ENCODE measurements around the gene DCAF12. TPM values are rescaled to one million over a fixed set of nuclear protein-coding genes. Genes with fewer than 3 reads are reported as not detected.

DCAF12 gene
- total and polyA plus RNA-seq, 9 donors, result 17.2 to 65.5 (median 24.8) TPM

- Histone ChIP-seq H3K27ac (no peak overlapping the region), H3K9me3 (no peaks in the 10 kb centered on the region), H3K4me1 (ENCODE audit: insufficient read depth) (no peaks in the 10 kb centered on the region), H3K27me3 (no peaks in the 10 kb centered on the region), H3K36me3 (no peaks in the 10 kb centered on the region), H3K4me3 (no peak overlapping the region)
- intact Hi-C loops (cut with DNase I), result no loop called here
- no peak for TF ChIP-seq EP300 (IDR thresholded peaks at IDR 0.05)
- TF ChIP-seq POLR2A (IDR thresholded peaks at IDR 0.05), result no peak
- TF ChIP-seq, protein P1, sequence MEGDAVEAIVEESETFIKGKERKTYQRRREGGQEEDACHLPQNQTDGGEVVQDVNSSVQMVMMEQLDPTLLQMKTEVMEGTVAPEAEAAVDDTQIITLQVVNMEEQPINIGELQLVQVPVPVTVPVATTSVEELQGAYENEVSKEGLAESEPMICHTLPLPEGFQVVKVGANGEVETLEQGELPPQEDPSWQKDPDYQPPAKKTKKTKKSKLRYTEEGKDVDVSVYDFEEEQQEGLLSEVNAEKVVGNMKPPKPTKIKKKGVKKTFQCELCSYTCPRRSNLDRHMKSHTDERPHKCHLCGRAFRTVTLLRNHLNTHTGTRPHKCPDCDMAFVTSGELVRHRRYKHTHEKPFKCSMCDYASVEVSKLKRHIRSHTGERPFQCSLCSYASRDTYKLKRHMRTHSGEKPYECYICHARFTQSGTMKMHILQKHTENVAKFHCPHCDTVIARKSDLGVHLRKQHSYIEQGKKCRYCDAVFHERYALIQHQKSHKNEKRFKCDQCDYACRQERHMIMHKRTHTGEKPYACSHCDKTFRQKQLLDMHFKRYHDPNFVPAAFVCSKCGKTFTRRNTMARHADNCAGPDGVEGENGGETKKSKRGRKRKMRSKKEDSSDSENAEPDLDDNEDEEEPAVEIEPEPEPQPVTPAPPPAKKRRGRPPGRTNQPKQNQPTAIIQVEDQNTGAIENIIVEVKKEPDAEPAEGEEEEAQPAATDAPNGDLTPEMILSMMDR (IDR thresholded peaks at IDR 0.05), result no peak
- whole genome bisulfite sequencing, 3 donors, result 22 to 46% (median 37%) methylated on average over 4 of the region's 4 CpGs
- no peak for DNase-seq
Observed at GRCh38 chr9:34114436-34114835, 12.1 kb downstream of the DCAF12 start.

DNA sequence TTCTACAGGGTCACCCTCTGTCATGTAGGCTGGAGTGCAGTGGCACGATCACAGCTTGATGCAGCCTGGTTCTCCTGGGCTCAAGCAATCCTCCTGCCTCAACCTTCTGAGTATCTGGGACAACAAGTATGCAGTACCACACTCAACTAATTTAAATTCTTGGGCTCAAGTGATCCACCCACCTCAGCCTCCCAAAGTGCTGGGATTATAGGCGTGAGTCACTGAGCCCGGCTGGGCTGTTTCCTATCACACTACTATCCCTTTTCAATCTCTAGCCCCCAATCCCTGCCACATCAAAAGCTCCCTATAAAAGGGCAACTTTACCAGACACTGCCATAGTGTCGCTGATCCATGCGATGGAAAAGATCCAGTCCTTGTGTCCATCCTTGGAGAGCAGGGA lies 20.4 kb downstream of the DCAF12 start:
- H3K9me3 ChIP-seq, result no peaks in the 10 kb centered on the region
- WGBS, 3 donors, result 97 to 99% (median 97%) methylated on average over 5 of the region's 5 CpGs
- no peaks in the 10 kb centered on the region for H3K4me1 ChIP-seq (ENCODE audit: insufficient read depth)
- intact Hi-C loops (cut with DNase I), result no loop called here
- H3K27ac ChIP-seq, result no peak overlapping the region
- no peak for DNase-seq
- H3K36me3 ChIP-seq, result no peaks in the 10 kb centered on the region
- TF ChIP-seq, protein P1 (IDR thresholded peaks at IDR 0.05), result no peak
- TF ChIP-seq POLR2A (IDR thresholded peaks at IDR 0.05) (no peak), EP300 (IDR thresholded peaks at IDR 0.05) (no peak)
- H3K27me3 ChIP-seq, result no peaks in the 10 kb centered on the region
- no peak overlapping the region for H3K4me3 ChIP-seq

DNA sequence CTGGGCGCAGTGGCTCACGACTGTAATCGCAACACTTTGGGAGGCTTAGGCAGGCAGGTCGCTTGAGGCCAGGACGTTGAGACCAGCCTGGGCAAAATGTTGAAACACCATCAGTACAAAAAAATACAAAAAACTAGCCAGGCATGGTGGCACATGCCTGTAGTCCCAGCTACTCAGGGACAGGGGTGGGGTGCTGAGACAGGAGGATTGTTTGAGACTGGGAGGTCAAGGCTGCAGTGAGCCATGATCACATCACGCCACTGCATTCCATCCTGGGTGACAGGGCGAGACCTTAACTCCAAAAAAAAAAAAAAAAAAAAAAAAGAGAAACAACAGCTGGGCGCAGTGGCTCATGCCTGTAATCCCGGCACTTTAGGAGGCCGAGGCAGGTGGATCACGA lies 23.7 kb downstream of the DCAF12 start:
- 75 to 89% (median 84%) methylated on average over 11 of the region's 11 CpGs for WGBS, 3 donors
- Histone ChIP-seq H3K9me3 (no peaks in the 10 kb centered on the region), H3K27me3 (no peaks in the 10 kb centered on the region), H3K27ac (no peak overlapping the region), H3K4me1 (ENCODE audit: insufficient read depth) (no peaks in the 10 kb centered on the region), H3K36me3 (no peaks in the 10 kb centered on the region), H3K4me3 (no peak overlapping the region)
- DNase-seq, result no peak
- intact Hi-C loops (cut with DNase I), result no loop called here
- TF ChIP-seq POLR2A (IDR thresholded peaks at IDR 0.05) (no peak), EP300 (IDR thresholded peaks at IDR 0.05) (no peak)
- TF ChIP-seq, protein P1 (IDR thresholded peaks at IDR 0.05), result no peak

DNA sequence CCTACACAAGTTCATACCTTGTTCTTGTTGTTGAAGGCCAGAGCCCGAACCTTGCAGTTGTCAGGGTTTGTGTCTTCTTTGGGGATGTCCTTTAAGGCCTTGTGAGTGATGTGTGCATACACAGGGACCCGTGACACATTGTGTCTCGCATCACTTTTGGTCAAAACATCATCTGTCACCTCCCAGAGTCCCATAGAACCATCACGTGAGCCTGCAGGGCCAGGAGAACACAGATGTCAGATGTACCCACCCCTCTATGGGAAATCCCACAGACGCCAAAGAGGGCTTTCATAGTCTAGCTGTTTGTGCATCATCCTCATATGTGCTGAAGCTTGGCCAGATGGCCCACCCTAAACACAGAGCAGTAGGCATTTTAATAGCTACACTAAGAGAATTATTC lies 28.2 kb downstream of the DCAF12 start:
- Histone ChIP-seq H3K27me3 (no peaks in the 10 kb centered on the region), H3K27ac (no peak overlapping the region), H3K9me3 (no peaks in the 10 kb centered on the region), H3K36me3 (no peaks in the 10 kb centered on the region), H3K4me3 (no peak overlapping the region), H3K4me1 (ENCODE audit: insufficient read depth) (no peaks in the 10 kb centered on the region)
- intact Hi-C loops (cut with DNase I), result no loop called here
- no peak for DNase-seq
- TF ChIP-seq, protein P1 (IDR thresholded peaks at IDR 0.05), result no peak
- TF ChIP-seq EP300 (IDR thresholded peaks at IDR 0.05), result no peak
- no peak for TF ChIP-seq POLR2A (IDR thresholded peaks at IDR 0.05)
- WGBS, 3 donors, result 77 to 86% (median 86%) methylated on average over 5 of the region's 5 CpGs

- no peak for DNase-seq
- no peak for TF ChIP-seq EP300 (IDR thresholded peaks at IDR 0.05)
- TF ChIP-seq, protein P1 (IDR thresholded peaks at IDR 0.05), result no peak
- TF ChIP-seq POLR2A (IDR thresholded peaks at IDR 0.05), result no peak
- intact Hi-C loops (cut with DNase I), result no loop called here
- Histone ChIP-seq H3K36me3 (no peaks in the 10 kb centered on the region), H3K9me3 (no peaks in the 10 kb centered on the region), H3K27me3 (no peaks in the 10 kb centered on the region), H3K27ac (no peak overlapping the region), H3K4me1 (ENCODE audit: insufficient read depth) (no peaks in the 10 kb centered on the region), H3K4me3 (no peak overlapping the region)
- WGBS, 3 donors, result 94 to 100% (median 100%) methylated on average over 1 of the region's 1 CpG
Observed at GRCh38 chr9:34097865-34098264, 28.6 kb downstream of the DCAF12 start.
